Measurements from ENCODE around the gene HOXD4. TPM values are rescaled to one million over a fixed set of nuclear protein-coding genes. Genes with fewer than 3 reads are reported as not detected.

HOXD4 gene
- total RNA-seq, 1 experiment from 2014 or later, result not detected

DNA sequence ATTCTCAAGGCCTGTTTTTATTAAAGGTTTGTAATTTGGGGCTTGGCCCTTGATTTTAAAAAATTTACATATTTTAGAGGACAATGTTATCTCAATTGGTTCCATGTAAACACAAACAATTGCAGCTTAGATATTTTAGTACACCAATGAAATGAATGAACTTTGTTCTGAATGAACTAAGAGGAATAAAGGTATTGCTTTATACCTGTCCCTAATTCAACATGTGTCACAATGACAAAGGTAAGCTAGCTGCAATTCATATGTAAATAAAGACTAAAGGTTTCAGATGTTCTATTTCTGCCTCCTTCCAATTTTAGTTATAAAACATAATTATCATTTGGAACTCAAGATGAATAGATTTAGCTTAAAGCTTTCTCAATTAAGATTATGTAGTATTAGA is 48.6 kb downstream of the HOXD4 start (continued):
- TF ChIP-seq, protein P1, sequence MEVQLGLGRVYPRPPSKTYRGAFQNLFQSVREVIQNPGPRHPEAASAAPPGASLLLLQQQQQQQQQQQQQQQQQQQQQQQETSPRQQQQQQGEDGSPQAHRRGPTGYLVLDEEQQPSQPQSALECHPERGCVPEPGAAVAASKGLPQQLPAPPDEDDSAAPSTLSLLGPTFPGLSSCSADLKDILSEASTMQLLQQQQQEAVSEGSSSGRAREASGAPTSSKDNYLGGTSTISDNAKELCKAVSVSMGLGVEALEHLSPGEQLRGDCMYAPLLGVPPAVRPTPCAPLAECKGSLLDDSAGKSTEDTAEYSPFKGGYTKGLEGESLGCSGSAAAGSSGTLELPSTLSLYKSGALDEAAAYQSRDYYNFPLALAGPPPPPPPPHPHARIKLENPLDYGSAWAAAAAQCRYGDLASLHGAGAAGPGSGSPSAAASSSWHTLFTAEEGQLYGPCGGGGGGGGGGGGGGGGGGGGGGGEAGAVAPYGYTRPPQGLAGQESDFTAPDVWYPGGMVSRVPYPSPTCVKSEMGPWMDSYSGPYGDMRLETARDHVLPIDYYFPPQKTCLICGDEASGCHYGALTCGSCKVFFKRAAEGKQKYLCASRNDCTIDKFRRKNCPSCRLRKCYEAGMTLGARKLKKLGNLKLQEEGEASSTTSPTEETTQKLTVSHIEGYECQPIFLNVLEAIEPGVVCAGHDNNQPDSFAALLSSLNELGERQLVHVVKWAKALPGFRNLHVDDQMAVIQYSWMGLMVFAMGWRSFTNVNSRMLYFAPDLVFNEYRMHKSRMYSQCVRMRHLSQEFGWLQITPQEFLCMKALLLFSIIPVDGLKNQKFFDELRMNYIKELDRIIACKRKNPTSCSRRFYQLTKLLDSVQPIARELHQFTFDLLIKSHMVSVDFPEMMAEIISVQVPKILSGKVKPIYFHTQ (CRISPR knock-in tag; IDR thresholded peaks at IDR 0.05), result no peak
- TF ChIP-seq ELF4 (CRISPR knock-in tag; IDR thresholded peaks at IDR 0.05; ENCODE audit: low read depth) (no peak), GRHL2 (CRISPR knock-in tag; IDR thresholded peaks at IDR 0.05; ENCODE audit: insufficient replicate concordance, severe bottlenecking) (no peak), RELA (CRISPR knock-in tag; IDR thresholded peaks at IDR 0.05; ENCODE audit: borderline replicate concordance) (no peak), ZNF263 (CRISPR knock-in tag; IDR thresholded peaks at IDR 0.05; ENCODE audit: low read depth) (no peak), ZBTB21 (CRISPR knock-in tag; IDR thresholded peaks at IDR 0.05; ENCODE audit: borderline replicate concordance) (no peak)
- TF ChIP-seq, protein P2, sequence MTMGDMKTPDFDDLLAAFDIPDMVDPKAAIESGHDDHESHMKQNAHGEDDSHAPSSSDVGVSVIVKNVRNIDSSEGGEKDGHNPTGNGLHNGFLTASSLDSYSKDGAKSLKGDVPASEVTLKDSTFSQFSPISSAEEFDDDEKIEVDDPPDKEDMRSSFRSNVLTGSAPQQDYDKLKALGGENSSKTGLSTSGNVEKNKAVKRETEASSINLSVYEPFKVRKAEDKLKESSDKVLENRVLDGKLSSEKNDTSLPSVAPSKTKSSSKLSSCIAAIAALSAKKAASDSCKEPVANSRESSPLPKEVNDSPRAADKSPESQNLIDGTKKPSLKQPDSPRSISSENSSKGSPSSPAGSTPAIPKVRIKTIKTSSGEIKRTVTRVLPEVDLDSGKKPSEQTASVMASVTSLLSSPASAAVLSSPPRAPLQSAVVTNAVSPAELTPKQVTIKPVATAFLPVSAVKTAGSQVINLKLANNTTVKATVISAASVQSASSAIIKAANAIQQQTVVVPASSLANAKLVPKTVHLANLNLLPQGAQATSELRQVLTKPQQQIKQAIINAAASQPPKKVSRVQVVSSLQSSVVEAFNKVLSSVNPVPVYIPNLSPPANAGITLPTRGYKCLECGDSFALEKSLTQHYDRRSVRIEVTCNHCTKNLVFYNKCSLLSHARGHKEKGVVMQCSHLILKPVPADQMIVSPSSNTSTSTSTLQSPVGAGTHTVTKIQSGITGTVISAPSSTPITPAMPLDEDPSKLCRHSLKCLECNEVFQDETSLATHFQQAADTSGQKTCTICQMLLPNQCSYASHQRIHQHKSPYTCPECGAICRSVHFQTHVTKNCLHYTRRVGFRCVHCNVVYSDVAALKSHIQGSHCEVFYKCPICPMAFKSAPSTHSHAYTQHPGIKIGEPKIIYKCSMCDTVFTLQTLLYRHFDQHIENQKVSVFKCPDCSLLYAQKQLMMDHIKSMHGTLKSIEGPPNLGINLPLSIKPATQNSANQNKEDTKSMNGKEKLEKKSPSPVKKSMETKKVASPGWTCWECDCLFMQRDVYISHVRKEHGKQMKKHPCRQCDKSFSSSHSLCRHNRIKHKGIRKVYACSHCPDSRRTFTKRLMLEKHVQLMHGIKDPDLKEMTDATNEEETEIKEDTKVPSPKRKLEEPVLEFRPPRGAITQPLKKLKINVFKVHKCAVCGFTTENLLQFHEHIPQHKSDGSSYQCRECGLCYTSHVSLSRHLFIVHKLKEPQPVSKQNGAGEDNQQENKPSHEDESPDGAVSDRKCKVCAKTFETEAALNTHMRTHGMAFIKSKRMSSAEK (CRISPR knock-in tag; IDR thresholded peaks at IDR 0.05; ENCODE audit: borderline replicate concordance), result no peak

DNA sequence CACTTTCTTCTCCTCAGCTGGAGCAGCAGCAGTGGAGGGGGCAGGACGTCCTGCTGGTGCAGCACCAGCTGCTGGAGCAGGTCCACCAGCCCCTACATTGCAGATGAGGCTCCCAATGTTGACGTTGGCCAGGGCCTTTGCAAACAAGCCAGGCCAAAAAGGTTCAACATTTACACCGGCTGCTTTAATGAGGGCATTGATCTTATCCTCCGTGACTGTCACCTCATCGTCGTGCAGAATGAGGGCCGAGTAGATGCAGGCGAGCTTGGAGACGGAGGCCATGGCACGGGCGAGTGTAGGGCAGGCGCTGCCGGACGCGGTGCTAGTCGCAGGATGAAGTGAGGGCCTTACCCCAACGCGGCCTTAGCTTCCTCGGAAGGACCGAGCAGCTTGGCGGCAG is 49.6 kb downstream of the HOXD4 start:
- H3K27me3 Mint-ChIP-seq (ENCODE audit: low read depth), result peaks cover 39% of the 10 kb centered on the region
- no peak; the same call in 1 of the 2 replicates for ATAC-seq

DNA sequence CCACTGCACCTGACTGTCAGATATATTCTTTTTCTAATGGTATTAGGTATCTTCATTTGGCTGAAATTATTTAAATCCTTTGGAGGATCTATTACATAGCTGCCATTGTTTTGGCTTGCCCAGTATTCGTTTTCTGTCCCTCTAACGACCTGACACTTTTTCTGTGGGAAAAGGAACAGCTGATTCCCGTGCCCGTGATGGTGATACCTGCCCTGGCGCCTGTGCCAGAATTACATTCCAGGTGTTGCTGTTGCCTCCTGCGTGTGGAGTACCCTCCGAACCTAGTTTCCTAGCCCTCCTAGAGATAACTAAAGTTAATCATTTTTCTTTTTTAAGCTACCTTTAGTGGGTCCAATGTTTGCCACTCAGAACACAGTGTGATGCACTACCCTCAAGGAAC is 51.1 kb downstream of the HOXD4 start:
- peaks cover 24% of the 10 kb centered on the region for H3K27me3 Mint-ChIP-seq (ENCODE audit: low read depth)
- CTCF ChIA-PET, result no interaction called here

More for the DNA sequence above, 49.6 kb downstream of the HOXD4 start:
- Mint-ChIP-seq H3K27ac (no peak overlapping the region), H3K36me3 (no peaks in the 10 kb centered on the region), H3K9me3 (no peaks in the 10 kb centered on the region), H3K4me1 (no peaks in the 10 kb centered on the region), H3K4me3 (no peak overlapping the region)
- TF ChIP-seq RELA (CRISPR knock-in tag; IDR thresholded peaks at IDR 0.05; ENCODE audit: borderline replicate concordance) (0 out of 2 replicates have a peak, but pooled peaks have one; percentile 30), MYBL2 (CRISPR knock-in tag; IDR thresholded peaks at IDR 0.05) (no peak)
- ChIA-PET CTCF (interaction anchor here (1.5 kb wide), 1 partner anchor 9 kb away, joined by 3 read pairs; no protein-coding TSS in a partner anchor), POLR2A (no interaction called here)
- DNase-seq (ENCODE audit: low spot score), result no peak

More for the DNA sequence above, 51.1 kb downstream of the HOXD4 start:
- POLR2A ChIA-PET, result no interaction called here
- Mint-ChIP-seq H3K36me3 (no peaks in the 10 kb centered on the region), H3K4me1 (no peaks in the 10 kb centered on the region), H3K27ac (no peak overlapping the region), H3K4me3 (no peak overlapping the region), H3K9me3 (no peaks in the 10 kb centered on the region)
- ATAC-seq, result no peak
- TF ChIP-seq, protein P3, sequence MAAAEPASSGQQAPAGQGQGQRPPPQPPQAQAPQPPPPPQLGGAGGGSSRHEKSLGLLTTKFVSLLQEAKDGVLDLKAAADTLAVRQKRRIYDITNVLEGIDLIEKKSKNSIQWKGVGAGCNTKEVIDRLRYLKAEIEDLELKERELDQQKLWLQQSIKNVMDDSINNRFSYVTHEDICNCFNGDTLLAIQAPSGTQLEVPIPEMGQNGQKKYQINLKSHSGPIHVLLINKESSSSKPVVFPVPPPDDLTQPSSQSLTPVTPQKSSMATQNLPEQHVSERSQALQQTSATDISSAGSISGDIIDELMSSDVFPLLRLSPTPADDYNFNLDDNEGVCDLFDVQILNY (CRISPR knock-in tag; IDR thresholded peaks at IDR 0.05), result no peak
- TF ChIP-seq, protein P4, sequence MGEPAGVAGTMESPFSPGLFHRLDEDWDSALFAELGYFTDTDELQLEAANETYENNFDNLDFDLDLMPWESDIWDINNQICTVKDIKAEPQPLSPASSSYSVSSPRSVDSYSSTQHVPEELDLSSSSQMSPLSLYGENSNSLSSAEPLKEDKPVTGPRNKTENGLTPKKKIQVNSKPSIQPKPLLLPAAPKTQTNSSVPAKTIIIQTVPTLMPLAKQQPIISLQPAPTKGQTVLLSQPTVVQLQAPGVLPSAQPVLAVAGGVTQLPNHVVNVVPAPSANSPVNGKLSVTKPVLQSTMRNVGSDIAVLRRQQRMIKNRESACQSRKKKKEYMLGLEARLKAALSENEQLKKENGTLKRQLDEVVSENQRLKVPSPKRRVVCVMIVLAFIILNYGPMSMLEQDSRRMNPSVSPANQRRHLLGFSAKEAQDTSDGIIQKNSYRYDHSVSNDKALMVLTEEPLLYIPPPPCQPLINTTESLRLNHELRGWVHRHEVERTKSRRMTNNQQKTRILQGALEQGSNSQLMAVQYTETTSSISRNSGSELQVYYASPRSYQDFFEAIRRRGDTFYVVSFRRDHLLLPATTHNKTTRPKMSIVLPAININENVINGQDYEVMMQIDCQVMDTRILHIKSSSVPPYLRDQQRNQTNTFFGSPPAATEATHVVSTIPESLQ (CRISPR knock-in tag; IDR thresholded peaks at IDR 0.05), result no peak
- TF ChIP-seq, protein P5, sequence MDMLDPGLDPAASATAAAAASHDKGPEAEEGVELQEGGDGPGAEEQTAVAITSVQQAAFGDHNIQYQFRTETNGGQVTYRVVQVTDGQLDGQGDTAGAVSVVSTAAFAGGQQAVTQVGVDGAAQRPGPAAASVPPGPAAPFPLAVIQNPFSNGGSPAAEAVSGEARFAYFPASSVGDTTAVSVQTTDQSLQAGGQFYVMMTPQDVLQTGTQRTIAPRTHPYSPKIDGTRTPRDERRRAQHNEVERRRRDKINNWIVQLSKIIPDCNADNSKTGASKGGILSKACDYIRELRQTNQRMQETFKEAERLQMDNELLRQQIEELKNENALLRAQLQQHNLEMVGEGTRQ (CRISPR knock-in tag; IDR thresholded peaks at IDR 0.05), result no peak
- TF ChIP-seq ZNF416 (CRISPR knock-in tag; IDR thresholded peaks at IDR 0.05) (no peak), HMGA2 (CRISPR knock-in tag; IDR thresholded peaks at IDR 0.05) (no peak), GTF2I (CRISPR knock-in tag; conservative IDR thresholded peaks at IDR 0.05) (no peak), ZNF121 (CRISPR knock-in tag; IDR thresholded peaks at IDR 0.05) (no peak), MXD4 (CRISPR knock-in tag; IDR thresholded peaks at IDR 0.05; ENCODE audit: borderline replicate concordance) (no peak)
- TF ChIP-seq, protein P6, sequence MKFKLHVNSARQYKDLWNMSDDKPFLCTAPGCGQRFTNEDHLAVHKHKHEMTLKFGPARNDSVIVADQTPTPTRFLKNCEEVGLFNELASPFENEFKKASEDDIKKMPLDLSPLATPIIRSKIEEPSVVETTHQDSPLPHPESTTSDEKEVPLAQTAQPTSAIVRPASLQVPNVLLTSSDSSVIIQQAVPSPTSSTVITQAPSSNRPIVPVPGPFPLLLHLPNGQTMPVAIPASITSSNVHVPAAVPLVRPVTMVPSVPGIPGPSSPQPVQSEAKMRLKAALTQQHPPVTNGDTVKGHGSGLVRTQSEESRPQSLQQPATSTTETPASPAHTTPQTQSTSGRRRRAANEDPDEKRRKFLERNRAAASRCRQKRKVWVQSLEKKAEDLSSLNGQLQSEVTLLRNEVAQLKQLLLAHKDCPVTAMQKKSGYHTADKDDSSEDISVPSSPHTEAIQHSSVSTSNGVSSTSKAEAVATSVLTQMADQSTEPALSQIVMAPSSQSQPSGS (CRISPR knock-in tag; IDR thresholded peaks at IDR 0.05; ENCODE audit: borderline replicate concordance, low read depth), result no peak
- TF ChIP-seq, protein P7, sequence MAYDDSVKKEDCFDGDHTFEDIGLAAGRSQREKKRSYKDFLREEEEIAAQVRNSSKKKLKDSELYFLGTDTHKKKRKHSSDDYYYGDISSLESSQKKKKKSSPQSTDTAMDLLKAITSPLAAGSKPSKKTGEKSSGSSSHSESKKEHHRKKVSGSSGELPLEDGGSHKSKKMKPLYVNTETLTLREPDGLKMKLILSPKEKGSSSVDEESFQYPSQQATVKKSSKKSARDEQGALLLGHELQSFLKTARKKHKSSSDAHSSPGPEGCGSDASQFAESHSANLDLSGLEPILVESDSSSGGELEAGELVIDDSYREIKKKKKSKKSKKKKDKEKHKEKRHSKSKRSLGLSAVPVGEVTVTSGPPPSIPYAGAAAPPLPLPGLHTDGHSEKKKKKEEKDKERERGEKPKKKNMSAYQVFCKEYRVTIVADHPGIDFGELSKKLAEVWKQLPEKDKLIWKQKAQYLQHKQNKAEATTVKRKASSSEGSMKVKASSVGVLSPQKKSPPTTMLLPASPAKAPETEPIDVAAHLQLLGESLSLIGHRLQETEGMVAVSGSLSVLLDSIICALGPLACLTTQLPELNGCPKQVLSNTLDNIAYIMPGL (CRISPR knock-in tag; IDR thresholded peaks at IDR 0.05), result no peak
- no peak for DNase-seq (ENCODE audit: low spot score)
